ENCODE results near the gene ORC2.
"Not testable (repeated sequence)": the region's sequence is repeated elsewhere in the genome, so short reads cannot be mapped to it uniquely, and the experiment has no call there.

Gene ORC2

DNA sequence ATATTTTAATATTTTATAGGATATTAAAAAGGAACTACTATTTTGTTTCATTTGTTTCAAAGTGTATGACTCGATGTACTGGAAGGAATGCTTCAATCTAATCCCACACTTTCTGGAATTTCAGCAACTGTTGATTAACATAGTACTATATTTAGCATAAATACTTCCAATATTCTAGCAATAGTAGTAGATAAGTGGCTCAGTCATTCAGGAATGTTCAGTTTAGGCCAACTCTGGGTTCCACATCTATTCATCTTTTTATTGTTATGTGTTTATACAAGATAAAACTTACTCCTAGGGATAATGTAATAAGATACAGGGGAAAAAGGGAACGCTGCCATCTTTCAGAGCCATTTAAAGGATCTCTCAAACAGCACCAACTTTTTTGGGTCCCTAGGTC, 22.3 kb upstream of the ORC2 start:
- Histone ChIP-seq H3K9me3 (ENCODE audit: insufficient read depth, low read length, severe bottlenecking) (no peaks in the 10 kb centered on the region), H3K4me1 (ENCODE audit: insufficient read depth, low read length) (no peaks in the 10 kb centered on the region), H3K4me2 (ENCODE audit: insufficient read depth, low read length) (no peak overlapping the region), H3K36me3 (ENCODE audit: insufficient read depth, low read length) (peaks cover 49% of the 10 kb centered on the region), H3K27me3 (ENCODE audit: insufficient read depth, low read length, poor library complexity) (no peaks in the 10 kb centered on the region), H3K9ac (ENCODE audit: low read depth, low read length) (no peak overlapping the region), H3K4me3 (ENCODE audit: low read depth in 1 of 2, low read length in 2 of 2) (no peak overlapping the region), H3K79me2 (ENCODE audit: insufficient read depth, low read length) (no peaks in the 10 kb centered on the region), H3K27ac (ENCODE audit: low read length) (no peak overlapping the region), H2AFZ (ENCODE audit: low read depth, low read length) (no peak overlapping the region), H4K20me1 (ENCODE audit: insufficient read depth, low read length) (no peaks in the 10 kb centered on the region)
- TF ChIP-seq, protein P1, sequence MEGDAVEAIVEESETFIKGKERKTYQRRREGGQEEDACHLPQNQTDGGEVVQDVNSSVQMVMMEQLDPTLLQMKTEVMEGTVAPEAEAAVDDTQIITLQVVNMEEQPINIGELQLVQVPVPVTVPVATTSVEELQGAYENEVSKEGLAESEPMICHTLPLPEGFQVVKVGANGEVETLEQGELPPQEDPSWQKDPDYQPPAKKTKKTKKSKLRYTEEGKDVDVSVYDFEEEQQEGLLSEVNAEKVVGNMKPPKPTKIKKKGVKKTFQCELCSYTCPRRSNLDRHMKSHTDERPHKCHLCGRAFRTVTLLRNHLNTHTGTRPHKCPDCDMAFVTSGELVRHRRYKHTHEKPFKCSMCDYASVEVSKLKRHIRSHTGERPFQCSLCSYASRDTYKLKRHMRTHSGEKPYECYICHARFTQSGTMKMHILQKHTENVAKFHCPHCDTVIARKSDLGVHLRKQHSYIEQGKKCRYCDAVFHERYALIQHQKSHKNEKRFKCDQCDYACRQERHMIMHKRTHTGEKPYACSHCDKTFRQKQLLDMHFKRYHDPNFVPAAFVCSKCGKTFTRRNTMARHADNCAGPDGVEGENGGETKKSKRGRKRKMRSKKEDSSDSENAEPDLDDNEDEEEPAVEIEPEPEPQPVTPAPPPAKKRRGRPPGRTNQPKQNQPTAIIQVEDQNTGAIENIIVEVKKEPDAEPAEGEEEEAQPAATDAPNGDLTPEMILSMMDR (IDR thresholded peaks at IDR 0.05; ENCODE audit: borderline replicate concordance, extremely low read depth, low read length, poor library complexity, severe bottlenecking): no peak
- TF ChIP-seq EZH2 (IDR thresholded peaks at IDR 0.05; ENCODE audit: borderline replicate concordance, low read depth, low read length, severe bottlenecking): no peak
- ATAC-seq (ENCODE audit: insufficient read depth, low read depth) (no peak), DNase-seq (no peak)

GRCh38 chr2:200976710-200977109, 13.2 kb upstream of the ORC2 start:
- Histone ChIP-seq H3K36me3 (ENCODE audit: insufficient read depth, low read length) (peaks cover 19% of the 10 kb centered on the region), H3K79me2 (ENCODE audit: insufficient read depth, low read length) (no peaks in the 10 kb centered on the region), H3K27ac (ENCODE audit: low read length) (no peak overlapping the region)

GRCh38 chr2:200975672-200976071, 12.2 kb upstream of the ORC2 start:
- Histone ChIP-seq H3K36me3 (ENCODE audit: insufficient read depth, low read length) (peaks cover 8% of the 10 kb centered on the region), H3K4me3 (ENCODE audit: low read depth in 1 of 2, low read length in 2 of 2) (no peak overlapping the region), H3K4me2 (ENCODE audit: insufficient read depth, low read length) (no peak overlapping the region), H3K9ac (ENCODE audit: low read depth, low read length) (no peak overlapping the region), H3K4me1 (ENCODE audit: insufficient read depth, low read length) (no peaks in the 10 kb centered on the region), H3K9me3 (ENCODE audit: insufficient read depth, low read length, severe bottlenecking) (no peaks in the 10 kb centered on the region), H3K27ac (ENCODE audit: low read length) (no peak overlapping the region), H2AFZ (ENCODE audit: low read depth, low read length) (no peak overlapping the region), H4K20me1 (ENCODE audit: insufficient read depth, low read length) (no peaks in the 10 kb centered on the region), H3K79me2 (ENCODE audit: insufficient read depth, low read length) (no peaks in the 10 kb centered on the region), H3K27me3 (ENCODE audit: insufficient read depth, low read length, poor library complexity) (no peaks in the 10 kb centered on the region)
- TF ChIP-seq EZH2 (IDR thresholded peaks at IDR 0.05; ENCODE audit: borderline replicate concordance, low read depth, low read length, severe bottlenecking): no peak
- TF ChIP-seq, protein P1 (IDR thresholded peaks at IDR 0.05; ENCODE audit: borderline replicate concordance, extremely low read depth, low read length, poor library complexity, severe bottlenecking): no peak
- DNase-seq (no peak), ATAC-seq (ENCODE audit: insufficient read depth, low read depth) (no peak)

More at GRCh38 chr2:200976710-200977109, 13.2 kb upstream of the ORC2 start:
- H3K4me1 ChIP-seq (ENCODE audit: insufficient read depth, low read length): no peaks in the 10 kb centered on the region
- no peaks in the 10 kb centered on the region for H4K20me1 ChIP-seq (ENCODE audit: insufficient read depth, low read length)
- no peak overlapping the region for H3K9ac ChIP-seq (ENCODE audit: low read depth, low read length)
- TF ChIP-seq, protein P1 (IDR thresholded peaks at IDR 0.05; ENCODE audit: borderline replicate concordance, extremely low read depth, low read length, poor library complexity, severe bottlenecking): no peak
- TF ChIP-seq EZH2 (IDR thresholded peaks at IDR 0.05; ENCODE audit: borderline replicate concordance, low read depth, low read length, severe bottlenecking): no peak
- no peaks in the 10 kb centered on the region for H3K9me3 ChIP-seq (ENCODE audit: insufficient read depth, low read length, severe bottlenecking)
- no peaks in the 10 kb centered on the region for H3K27me3 ChIP-seq (ENCODE audit: insufficient read depth, low read length, poor library complexity)
- no peak overlapping the region for H3K4me2 ChIP-seq (ENCODE audit: insufficient read depth, low read length)
- DNase-seq (no peak), ATAC-seq (ENCODE audit: insufficient read depth, low read depth) (no peak)
- H3K4me3 ChIP-seq (ENCODE audit: low read depth in 1 of 2, low read length in 2 of 2): no peak overlapping the region
- H2AFZ ChIP-seq (ENCODE audit: low read depth, low read length): no peak overlapping the region

GRCh38 chr2:200970057-200970456, 6.6 kb upstream of the ORC2 start:
- not testable (repeated sequence) for H3K4me2 ChIP-seq (ENCODE audit: insufficient read depth, low read length); H3K36me3 ChIP-seq (ENCODE audit: insufficient read depth, low read length); H3K27ac ChIP-seq (ENCODE audit: low read length); H3K9ac ChIP-seq (ENCODE audit: low read depth, low read length); DNase-seq; H3K79me2 ChIP-seq (ENCODE audit: insufficient read depth, low read length); H2AFZ ChIP-seq (ENCODE audit: low read depth, low read length); ATAC-seq (ENCODE audit: insufficient read depth, low read depth); H4K20me1 ChIP-seq (ENCODE audit: insufficient read depth, low read length); H3K27me3 ChIP-seq (ENCODE audit: insufficient read depth, low read length, poor library complexity); H3K4me3 ChIP-seq (ENCODE audit: low read depth in 1 of 2, low read length in 2 of 2); H3K9me3 ChIP-seq (ENCODE audit: insufficient read depth, low read length, severe bottlenecking)
- H3K4me1 ChIP-seq (ENCODE audit: insufficient read depth, low read length): peaks cover 13% of the 10 kb centered on the region

Measured in DND-41 (cell line).